B cell (primary cell): ENCODE data around the gene RSAD1.

Source experiments
- CTCF ChIP-seq: fragments of 200-600 bp; IDR thresholded peaks from one replicate; pipeline ENCODE4 v1.8.0; 2022; ENCODE audit warnings: antibody characterized with exemption, mild to moderate bottlenecking
- EZH2 ChIP-seq: IDR thresholded peaks from 2 replicates; pipeline ENCODE4 v1.6.1; 2012; ENCODE audit warnings: borderline replicate concordance, low read depth, mild to moderate bottlenecking, moderate library complexity, low read length; ENCODE audit not compliant: insufficient read depth, poor library complexity, severe bottlenecking

- TF ChIP-seq CTCF, result no peak
- no peak for TF ChIP-seq EZH2
These were observed 24.8 kb upstream of the RSAD1 start for GRCh38 chr17:50453901-50454300.
